ENCODE results near the gene SDSL. TPM values are rescaled to one million over a fixed set of nuclear protein-coding genes. Genes with fewer than 3 reads are reported as not detected.

SDSL gene
- total RNA-seq, 1 experiment from 2014 or later: 0.46 TPM

GRCh38 chr12:113470871-113471618, 48.9 kb downstream of the SDSL start:
- no peaks in the 10 kb centered on the region for H4K20me1 ChIP-seq (ENCODE audit: control insufficient read depth, insufficient read depth, insufficient read length)
- H2BK15ac ChIP-seq (ENCODE audit: low read depth, low read length): no peak overlapping the region
- TF ChIP-seq CTCF (conservative IDR thresholded peaks at IDR 0.05): no peak
- Mint-ChIP-seq H3K4me3 (peak overlapping the region; percentile 35 to 68), H3K27ac (no peak overlapping the region), H3K4me1 (peaks cover 63 to 78% of the 10 kb centered on the region in 2 experiments), H3K36me3 (ENCODE audit: insufficient read depth in 1 of 3, low read depth in 3 of 3) (peaks cover 0 to 26% (median 0%) of the 10 kb centered on the region in 3 experiments; a peak in 4 of 7 replicates), H3K9me3 (peaks cover 0 to 7% of the 10 kb centered on the region in 2 experiments; a peak in 2 of 5 replicates), H3K27me3 (ENCODE audit: low read depth) (peaks cover 100% of the 10 kb centered on the region)
- H2AFZ ChIP-seq (ENCODE audit: low read length): no peak overlapping the region
- peak overlapping the region; percentile 79 for H3K4me2 ChIP-seq (ENCODE audit: insufficient read depth, insufficient read length, low read length)
- no peak overlapping the region for H4K5ac ChIP-seq (ENCODE audit: insufficient read length, low read depth, low read length)
- no peak overlapping the region for H2BK20ac ChIP-seq (ENCODE audit: low read depth, low read length, poor library complexity, severe bottlenecking)
- H3K79me2 ChIP-seq (ENCODE audit: insufficient read depth, low read length): no peaks in the 10 kb centered on the region
- peaks cover 25% of the 10 kb centered on the region for H3K23me2 ChIP-seq (ENCODE audit: insufficient read length, low read depth, low read length, poor library complexity, severe bottlenecking)
- peak overlapping the region; percentile 82 for H2BK120ac ChIP-seq (ENCODE audit: low read depth, low read length, poor library complexity, severe bottlenecking)
- no peaks in the 10 kb centered on the region for H3K79me1 ChIP-seq (ENCODE audit: insufficient read depth, low read depth, low read length, poor library complexity, severe bottlenecking)
- peak overlapping the region; percentile 28; the same call in 1 of the 2 replicates for H3K14ac ChIP-seq (ENCODE audit: insufficient read depth, low read length)
- peak overlapping the region; percentile 17 for H3K18ac ChIP-seq (ENCODE audit: insufficient read length, low read depth, low read length)
- H3K27ac ChIP-seq (ENCODE audit: insufficient read length, low read depth, low read length): no peak overlapping the region
- no peak overlapping the region for H2BK5ac ChIP-seq (ENCODE audit: insufficient read length, low read length)
- H3K56ac ChIP-seq (ENCODE audit: insufficient read length, low read depth, low read length): no peak overlapping the region
- no peak overlapping the region for H3K23ac ChIP-seq (ENCODE audit: insufficient read length, low read depth, low read length)
- no peak overlapping the region for H4K91ac ChIP-seq (ENCODE audit: insufficient read length, low read depth, low read length)
- H3K9me3 ChIP-seq (ENCODE audit: control insufficient read depth, low read depth, low read length): no peaks in the 10 kb centered on the region
- H3K9ac ChIP-seq (ENCODE audit: extremely low read depth, insufficient read length, low read length): no peak overlapping the region
- H3T11ph ChIP-seq (ENCODE audit: low read length): no peak overlapping the region
- H2AK5ac ChIP-seq (ENCODE audit: insufficient read length, low read length): no peak overlapping the region
- H4K8ac ChIP-seq (replicated peaks; ENCODE audit: insufficient read length, low read depth, low read length): no peak overlapping the region
- WGBS (ENCODE audit: extremely low coverage, insufficient read length, low lambda C conversion rate): no CpG with 5 or more reads among the region's 53 CpGs
- no peak overlapping the region for H3K4ac ChIP-seq (ENCODE audit: low read depth, low read length)
- no peaks in the 10 kb centered on the region; the same call in 1 of the 2 replicates for H3K4me1 ChIP-seq (ENCODE audit: insufficient read depth, low read length)
- no peak overlapping the region for H2BK12ac ChIP-seq (ENCODE audit: insufficient read length, low read depth, low read length)
- peaks cover 99% of the 10 kb centered on the region for H3K27me3 ChIP-seq (ENCODE audit: insufficient read depth, low read length)
- peak; percentile 72 for DNase-seq
